Activated CD4-positive, alpha-beta T cell treated with anti-CD3 and anti-CD28 coated beads, Interleukin-2, Interleukin-4, amounts not matched to agents 100 ng/mL and 50 ng/mL, durations not matched to agents 16 hours and 8 hours (primary cell): ENCODE measurements around the gene CCDC34.

Source experiments
- DNase-seq: peaks from one replicate; pipeline ENCODE4 v3.0.0-alpha.2; 2020; ENCODE audit warnings: low spot score

CCDC34 gene

GRCh38 chr11:27290261-27291050, 72.6 kb downstream of the CCDC34 start:
- DNase-seq, result no peak
